Keratinocyte (primary cell): ENCODE data around the gene TMEM132E. TPM values are rescaled to one million over a fixed set of nuclear protein-coding genes. Genes with fewer than 3 reads are reported as not detected.

ENCODE experiments used
- DNase-seq: peaks from one replicate; pipeline ENCODE4 v3.0.0-alpha.2; 2011; ENCODE audit warnings: low read depth, missing footprints, low spot score
- FAIRE-seq: peaks from 2 replicates; lab custom pipeline; 2011; peaks lifted over from hg19 to GRCh38; lab: Jason Lieb, UNC
- H2AFZ ChIP-seq: 2 replicates; pipeline ENCODE4 v1.6.0; 2012; ENCODE audit warnings: low read length, control low read depth, inconsistent platforms; ENCODE audit not compliant: control insufficient read depth
- H3K27ac ChIP-seq: 2 replicates; pipeline ENCODE4 v1.5.1; 2011; ENCODE audit warnings: low read length; ENCODE audit not compliant: control insufficient read depth, insufficient read depth
- H3K27me3 ChIP-seq: 3 replicates; pipeline ENCODE4 v1.6.0; 2011; ENCODE audit warnings: low read length; ENCODE audit not compliant: control insufficient read depth, insufficient read depth; ENCODE audit errors: extremely low read depth
- H3K36me3 ChIP-seq, 2 experiments: 2 replicates in 1 of 2; 3 replicates in 1 of 2; pipeline ENCODE4 v1.5.1; 2011; ENCODE audit warnings: low read length in 2 of 2, mild to moderate bottlenecking in 1 of 2; ENCODE audit not compliant: control insufficient read depth in 2 of 2, insufficient read depth in 2 of 2; ENCODE audit errors: extremely low read depth in 1 of 2
- H3K4me1 ChIP-seq: 3 replicates; pipeline ENCODE4 v1.5.1; 2011; ENCODE audit warnings: low read length; ENCODE audit not compliant: control insufficient read depth, insufficient read depth; ENCODE audit errors: extremely low read depth
- H3K4me2 ChIP-seq: 3 replicates; pipeline ENCODE4 v1.6.0; 2011; ENCODE audit warnings: low read depth, low read length; ENCODE audit not compliant: control insufficient read depth, insufficient read depth; ENCODE audit errors: extremely low read depth
- H3K4me3 ChIP-seq, 3 experiments: fragments of 200-600 bp in 1 of 3; sonication (generic) in 1 of 3; 2 replicates in 2 of 3; 3 replicates in 1 of 3; pipeline ENCODE4 v1.5.1; 2011 to 2016; ENCODE audit warnings: low read length in 3 of 3, mild to moderate bottlenecking in 3 of 3, control low read depth in 2 of 3, inconsistent platforms in 1 of 3, low read depth in 1 of 3, mixed read lengths in 1 of 3, mixed run types in 1 of 3, moderate library complexity in 1 of 3; ENCODE audit not compliant: control insufficient read depth in 2 of 3, insufficient read depth in 2 of 3; ENCODE audit errors: extremely low read depth in 1 of 3
- H3K79me2 ChIP-seq: 2 replicates; pipeline ENCODE4 v1.6.0; 2012; ENCODE audit warnings: low read length; ENCODE audit not compliant: control insufficient read depth, insufficient read depth
- H3K9ac ChIP-seq: 3 replicates; pipeline ENCODE4 v1.6.0; 2011; ENCODE audit warnings: low read length; ENCODE audit not compliant: control insufficient read depth, insufficient read depth; ENCODE audit errors: extremely low read depth
- H3K9me1 ChIP-seq: 3 replicates; pipeline ENCODE4 v1.6.0; 2011; ENCODE audit warnings: low read length; ENCODE audit not compliant: control insufficient read depth, insufficient read depth; ENCODE audit errors: extremely low read depth
- H3K9me3 ChIP-seq: 2 replicates; pipeline ENCODE4 v1.5.1; 2012; ENCODE audit warnings: low read depth, low read length; ENCODE audit not compliant: control insufficient read depth
- H4K20me1 ChIP-seq: 3 replicates; pipeline ENCODE4 v1.6.0; 2011; ENCODE audit warnings: low read length; ENCODE audit not compliant: control insufficient read depth, insufficient read depth; ENCODE audit errors: extremely low read depth
- CTCF ChIP-seq, 3 experiments: IDR thresholded peaks in 1 of 3; conservative IDR thresholded peaks in 1 of 3; optimal IDR thresholded peaks in 1 of 3; 2 replicates in 2 of 3; 3 replicates in 1 of 3; pipeline versions ENCODE3 to v1.5.1; 2011; ENCODE audit warnings: low read length in 3 of 3, mild to moderate bottlenecking in 3 of 3, moderate library complexity in 2 of 3, control low read depth in 1 of 3, inconsistent platforms in 1 of 3; ENCODE audit not compliant: insufficient read depth in 2 of 3; ENCODE audit errors: extremely low read depth in 1 of 3
- EZH2 ChIP-seq: IDR thresholded peaks from one replicate; pipeline ENCODE4 v1.6.1; 2012; ENCODE audit warnings: inconsistent platforms, mild to moderate bottlenecking, low read length, moderate library complexity
- dilution Hi-C: fragments of 300-500 bp; cut with MboI; formaldehyde crosslinking; loops from one replicate; pipeline ENCODE4 v1.7.0; 2020; ENCODE audit warnings: low sequenced_read_pairs; ENCODE audit not compliant: extremely low pct_ligation_motif_present
- polyA plus RNA-seq, 5 experiments: library from polyadenylated mRNA; depleted of rRNA in 3 of 5; stranded (reverse) in 3 of 5; stranded (forward) in 1 of 5; unstranded in 1 of 5; fragments of >200 nt; gene quantifications; 1 replicate in 1 of 5; 2 replicates in 3 of 5; 3 replicates in 1 of 5; pipeline versions ENCODE4 v1.2.1 to v1.2.3, GENCODE V29; 2011 to 2012; ENCODE audit warnings: missing spikeins in 2 of 5, low read depth in 1 of 5, low replicate concordance in 1 of 5

Gene TMEM132E
- polyA plus RNA-seq, 1 donor (not counting 4 experiments of a cell fraction or from before 2014, with no cell fraction given), result not detected

GRCh38 chr17:34613064-34614019, 34.0 kb downstream of the TMEM132E start:
- H3K4me2 ChIP-seq, result no peak overlapping the region
- no peak for FAIRE-seq
- H3K4me1 ChIP-seq, result no peaks in the 10 kb centered on the region
- DNase-seq, result no peak
- H3K27ac ChIP-seq, result no peak overlapping the region
- no peaks in the 10 kb centered on the region for H3K9me1 ChIP-seq
- dilution Hi-C loops, result no loop called here
- no peak overlapping the region for H2AFZ ChIP-seq
- H3K36me3 ChIP-seq, result no peaks in the 10 kb centered on the region
- TF ChIP-seq CTCF (optimal IDR thresholded peaks at IDR 0.05 in 1 of 3, IDR thresholded peaks at IDR 0.05 in 1 of 3, conservative IDR thresholded peaks at IDR 0.05 in 1 of 3; ENCODE audit: extremely low read depth in 1 of 3, insufficient read depth in 2 of 3, low read length in 3 of 3) (no peak), EZH2 (no peak)
- no peaks in the 10 kb centered on the region for H3K9me3 ChIP-seq
- H3K79me2 ChIP-seq, result no peaks in the 10 kb centered on the region
- peaks cover 35% of the 10 kb centered on the region for H3K27me3 ChIP-seq
- no peaks in the 10 kb centered on the region for H4K20me1 ChIP-seq
- no peak overlapping the region for H3K4me3 ChIP-seq
- H3K9ac ChIP-seq, result no peak overlapping the region

- Histone ChIP-seq H3K79me2 (no peaks in the 10 kb centered on the region), H3K27me3 (peaks cover 33% of the 10 kb centered on the region), H3K4me1 (peaks cover 2% of the 10 kb centered on the region), H3K9me1 (no peaks in the 10 kb centered on the region), H4K20me1 (no peaks in the 10 kb centered on the region), H3K36me3 (no peaks in the 10 kb centered on the region), H2AFZ (no peak overlapping the region), H3K27ac (no peak overlapping the region), H3K4me2 (no peak overlapping the region), H3K9me3 (no peaks in the 10 kb centered on the region), H3K4me3 (no peak overlapping the region), H3K9ac (no peak overlapping the region)
- DNase-seq (no peak), FAIRE-seq (no peak)
- dilution Hi-C loops, result no loop called here
- TF ChIP-seq EZH2 (no peak), CTCF (optimal IDR thresholded peaks at IDR 0.05 in 1 of 3, IDR thresholded peaks at IDR 0.05 in 1 of 3, conservative IDR thresholded peaks at IDR 0.05 in 1 of 3; ENCODE audit: extremely low read depth in 1 of 3, insufficient read depth in 2 of 3, low read length in 3 of 3) (no peak)
Measured at GRCh38 chr17:34614698-34615097, 35.3 kb downstream of the TMEM132E start.
